GM19328 (cell line): ENCODE results near the gene TSPAN17.

Experiments used
- ATAC-seq: cut with Tn5 transposase; IDR thresholded peaks from one replicate; pipeline ENCODE4 v1.9.1; 2021; ENCODE audit warnings: mild to moderate bottlenecking, moderate library complexity; ENCODE audit not compliant: unreplicated experiment

Gene TSPAN17

GRCh38 chr5:176700239-176700847 lies 53.1 kb downstream of the TSPAN17 start:
- ATAC-seq: no peak

- ATAC-seq: no peak
Measured at GRCh38 chr5:176702671-176703641, 55.7 kb downstream of the TSPAN17 start.

DNA sequence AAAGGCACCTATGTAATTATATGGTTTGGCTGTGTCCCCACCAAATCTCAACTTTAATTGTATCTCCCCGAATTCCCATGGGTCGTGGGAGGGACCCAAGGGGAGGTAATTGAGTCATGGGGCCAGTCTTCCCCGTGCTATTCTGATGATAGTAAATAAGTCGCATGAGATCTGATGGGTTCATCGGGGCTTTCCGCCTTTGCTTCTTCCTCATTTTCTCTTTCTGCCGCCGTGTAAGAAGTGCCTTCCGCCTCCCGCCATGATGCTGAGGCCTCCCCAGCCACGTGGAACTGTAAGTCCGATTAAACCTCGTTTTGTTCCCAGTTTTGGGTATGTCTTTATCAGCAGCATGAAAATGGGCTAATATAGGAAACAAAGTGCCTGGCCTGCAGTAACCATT lies 56.6 kb downstream of the TSPAN17 start:
- ATAC-seq: no peak

DNA sequence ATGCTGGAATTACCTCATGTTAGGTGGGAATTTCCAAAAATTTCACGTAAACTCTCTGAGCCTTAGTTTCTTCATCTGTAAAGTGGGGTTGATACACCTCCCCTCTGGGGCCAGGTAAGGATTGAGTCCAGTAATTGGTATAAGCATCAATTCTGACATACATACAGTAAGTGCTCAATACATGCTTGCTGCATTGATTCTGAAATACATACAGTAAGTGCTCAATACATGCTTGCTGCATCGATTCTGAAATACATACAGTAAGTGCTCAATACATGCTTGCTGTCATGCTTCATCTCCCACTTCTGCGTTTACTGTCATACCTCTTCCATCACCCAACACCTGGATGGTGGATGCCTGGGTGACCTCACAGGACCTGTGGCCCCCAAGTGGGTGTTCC lies 57.1 kb downstream of the TSPAN17 start:
- no peak for ATAC-seq

DNA sequence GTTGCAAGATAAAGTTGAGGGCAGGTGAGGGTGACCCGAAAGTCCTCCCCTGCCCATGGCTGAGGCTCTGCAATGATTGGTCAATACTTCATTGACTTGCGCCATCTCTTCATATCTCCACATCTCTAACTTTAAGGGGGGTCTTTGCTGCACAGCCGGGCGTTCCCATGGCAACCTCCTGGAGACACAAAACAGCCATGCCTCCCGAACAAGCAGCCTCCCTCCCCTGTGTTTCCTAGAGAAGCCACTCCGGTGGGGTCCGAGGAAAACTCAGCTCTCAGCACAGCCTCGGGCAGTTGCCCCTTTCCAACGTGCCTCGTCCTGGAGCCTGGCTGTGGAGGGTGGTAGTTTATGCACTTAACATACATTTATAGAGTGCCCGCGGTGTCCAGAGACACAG lies 57.5 kb downstream of the TSPAN17 start:
- no peak for ATAC-seq
